AG04449 (cell line): Measurements from ENCODE around the gene HDC.

Experiments used
- CTCF ChIA-PET: fragments of 350-600 bp; formaldehyde crosslinking; extraction: SDS; loops from one replicate; lab custom pipeline; 2021; ENCODE audit warnings: antibody characterized with exemption; lab: Yijun Ruan, JAX
- POLR2A ChIA-PET: fragments of 400-600, 350-600 bp; formaldehyde crosslinking; extraction: SDS; loops from one replicate; lab custom pipeline; 2020; ENCODE audit warnings: antibody characterized with exemption, inconsistent platforms; lab: Yijun Ruan, JAX
- DNase-seq: peaks from one replicate; pipeline ENCODE4 v3.0.0-alpha.2; 2010; ENCODE audit warnings: low read depth, low spot score
- H3K4me3 ChIP-seq: 2 replicates; pipeline ENCODE4 v1.5.1; 2011; ENCODE audit warnings: low read depth, mild to moderate bottlenecking, control low read depth, low read length
- CTCF ChIP-seq: IDR thresholded peaks from one replicate; pipeline ENCODE4 v1.5.1; 2011; ENCODE audit warnings: mild to moderate bottlenecking, moderate library complexity, low read length, control low read depth, inconsistent platforms; ENCODE audit not compliant: insufficient read depth; ENCODE audit errors: missing control alignments

HDC gene

DNA sequence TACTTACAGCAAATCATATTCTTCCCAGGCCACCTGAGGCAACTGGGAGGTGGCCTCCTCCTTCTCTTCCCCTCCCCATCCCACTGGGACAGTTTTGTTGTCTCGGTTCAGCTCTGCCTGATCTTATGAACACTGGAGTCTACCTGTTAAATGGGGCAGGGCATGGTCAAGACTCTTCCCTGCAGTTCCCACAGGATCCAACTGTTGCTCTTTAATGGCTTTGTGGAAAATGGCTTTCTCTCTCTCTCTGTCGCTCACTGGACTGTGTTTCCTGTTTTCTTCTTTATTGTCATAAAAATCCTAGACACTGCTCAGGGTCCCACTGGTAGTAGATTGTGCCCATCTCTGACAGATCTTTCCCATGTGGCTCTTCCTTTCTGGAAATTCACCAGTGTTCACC is 43.3 kb downstream of the HDC start:
- ChIA-PET CTCF (no interaction called here), POLR2A (no interaction called here)
- no peak overlapping the region for H3K4me3 ChIP-seq
- no peak for TF ChIP-seq CTCF
- DNase-seq, result no peak

GRCh38 chr15:50219820-50220219 is 45.7 kb downstream of the HDC start:
- H3K4me3 ChIP-seq, result no peak overlapping the region
- no peak for TF ChIP-seq CTCF
- peak; percentile 12 for DNase-seq
- ChIA-PET CTCF (interaction anchor here (1.0 kb wide), 1 partner anchor 38 kb away, joined by 3 read pairs; no protein-coding TSS in a partner anchor), POLR2A (no interaction called here)

- no peak for TF ChIP-seq CTCF
- DNase-seq, result no peak
- POLR2A ChIA-PET, result no interaction called here
- no peak overlapping the region for H3K4me3 ChIP-seq
- CTCF ChIA-PET, result interaction anchor here (0.7 kb wide), 1 partner anchor 32 kb away, joined by 3 read pairs; no protein-coding TSS in a partner anchor
Measured at GRCh38 chr15:50218691-50219090, 46.8 kb downstream of the HDC start.

- no peak for DNase-seq
- ChIA-PET CTCF (no interaction called here), POLR2A (no interaction called here)
- no peak for TF ChIP-seq CTCF
- H3K4me3 ChIP-seq, result no peak overlapping the region
Measured at GRCh38 chr15:50218291-50218690, 47.2 kb downstream of the HDC start.

- TF ChIP-seq CTCF, result no peak
- CTCF ChIA-PET, result no interaction called here
- no peak overlapping the region for H3K4me3 ChIP-seq
- no peak for DNase-seq
- POLR2A ChIA-PET, result no interaction called here
Measured at GRCh38 chr15:50210462-50211157, 54.9 kb downstream of the HDC start.

DNA sequence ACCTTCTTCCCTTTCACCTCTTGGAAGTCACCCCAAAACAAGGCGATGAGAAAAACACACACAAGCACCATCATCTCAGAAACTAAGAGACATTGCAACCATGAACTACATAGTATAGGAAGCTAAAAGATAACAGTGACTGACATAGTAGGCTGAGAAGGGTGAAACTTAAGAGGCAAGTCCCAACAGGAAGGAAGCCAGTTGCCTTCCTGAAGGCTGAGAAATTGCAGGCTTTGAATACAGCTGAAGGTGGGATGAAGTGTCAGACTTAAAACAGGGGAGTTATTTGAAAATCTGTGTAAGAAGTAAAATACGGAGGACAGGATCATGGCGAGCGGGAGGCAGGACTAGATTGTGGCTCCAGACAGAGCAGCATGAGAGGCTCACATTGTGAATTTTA is 55.7 kb downstream of the HDC start:
- H3K4me3 ChIP-seq, result no peak overlapping the region
- TF ChIP-seq CTCF, result no peak
- ChIA-PET CTCF (interaction anchor here (1.8 kb wide), 1 partner anchor 14 kb away, joined by 6 read pairs; no protein-coding TSS in a partner anchor), POLR2A (no interaction called here)
- DNase-seq, result no peak
